GM18511 (cell line): ENCODE results near the gene KCNQ1.

Experiments used
- ATAC-seq: cut with Tn5 transposase; IDR thresholded peaks from one replicate; pipeline ENCODE4 v1.9.1; 2021; ENCODE audit warnings: mild to moderate bottlenecking, moderate library complexity; ENCODE audit not compliant: unreplicated experiment

The KCNQ1 gene

GRCh38 chr11:2519862-2520735, 75.3 kb downstream of the KCNQ1 start:
- ATAC-seq = no peak

- no peak for ATAC-seq
Measured at GRCh38 chr11:2520736-2521035, 75.9 kb downstream of the KCNQ1 start.

GRCh38 chr11:2521081-2521732, 76.4 kb downstream of the KCNQ1 start:
- no peak for ATAC-seq

- ATAC-seq = no peak
Measured at GRCh38 chr11:2521733-2522630, 77.2 kb downstream of the KCNQ1 start.

- ATAC-seq = no peak
Measured at GRCh38 chr11:2522631-2523255, 77.9 kb downstream of the KCNQ1 start.

- no peak for ATAC-seq
Measured at GRCh38 chr11:2523821-2524391, 79.1 kb downstream of the KCNQ1 start.

- no peak for ATAC-seq
Measured at GRCh38 chr11:2524446-2525165, 79.8 kb downstream of the KCNQ1 start.

- ATAC-seq = no peak
Measured at GRCh38 chr11:2525166-2525861, 80.5 kb downstream of the KCNQ1 start.

- no peak for ATAC-seq
Measured at GRCh38 chr11:2525941-2526807, 81.4 kb downstream of the KCNQ1 start.

- peak; percentile 76 for ATAC-seq
Measured at GRCh38 chr11:2526808-2527381, 82.1 kb downstream of the KCNQ1 start.

- no peak for ATAC-seq
Measured at GRCh38 chr11:2527621-2528291, 82.9 kb downstream of the KCNQ1 start.

- no peak for ATAC-seq
Measured at GRCh38 chr11:2528301-2529050, 83.7 kb downstream of the KCNQ1 start.

- no peak for ATAC-seq
Measured at GRCh38 chr11:2529173-2529572, 84.4 kb downstream of the KCNQ1 start.

GRCh38 chr11:2529636-2530035, 84.8 kb downstream of the KCNQ1 start:
- ATAC-seq = no peak

GRCh38 chr11:2530131-2530854, 85.5 kb downstream of the KCNQ1 start:
- no peak for ATAC-seq

GRCh38 chr11:2530855-2531200, 86.0 kb downstream of the KCNQ1 start:
- ATAC-seq = no peak
